ENCODE results near the gene HNRNPUL2. TPM values are rescaled to one million over a fixed set of nuclear protein-coding genes. Genes with fewer than 3 reads are reported as not detected.

HNRNPUL2 gene
- total and polyA plus RNA-seq, 2 donors (not counting 3 experiments of a cell fraction or from before 2014, with no cell fraction given) = 18.3 to 56.2 TPM

DNA sequence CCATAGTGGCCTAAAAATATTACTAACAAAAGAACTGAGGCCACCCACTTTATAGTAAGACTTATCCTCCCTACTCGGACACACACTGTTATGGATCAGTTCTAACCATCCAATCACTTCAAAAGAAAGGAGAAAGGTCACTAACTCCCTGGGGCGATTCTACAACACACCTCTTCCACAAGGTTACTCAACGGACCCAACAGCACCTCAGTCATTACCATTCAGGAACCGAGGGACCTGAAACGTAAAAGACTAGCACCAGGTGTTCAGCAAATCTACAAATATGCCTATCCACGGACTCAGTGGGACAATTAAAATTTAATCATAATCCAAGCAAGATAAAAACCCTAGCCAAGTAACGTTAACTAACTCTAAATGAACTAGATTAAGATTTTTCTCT, 1.6 kb downstream of the HNRNPUL2 start:
- peaks cover 15% of the 10 kb centered on the region for H3K4me1 ChIP-seq (ENCODE audit: control insufficient read depth, extremely low read depth, insufficient read depth, low read length)
- ChIA-PET POLR2A (no interaction called here), CTCF (no interaction called here)
- no peaks in the 10 kb centered on the region for H3K27me3 ChIP-seq (ENCODE audit: control insufficient read depth in 2 of 2, insufficient read depth in 2 of 2, low read length in 2 of 2)
- H2AFZ ChIP-seq (ENCODE audit: low read depth, low read length) = no peak overlapping the region
- TSS peak; percentile 8 for BruUV-seq (replicated peaks)
- H3K9ac ChIP-seq (replicated peaks; ENCODE audit: extremely low read depth, insufficient read depth, low read length) = peak overlapping the region; percentile 59
- H3K27ac ChIP-seq (ENCODE audit: insufficient read depth, low read depth, low read length) = peak overlapping the region; percentile 1
- intact Hi-C loops (cut with micrococcal nuclease) (loop anchor here (2.0 to 5.0 kb wide), 2 partner anchors 67 to 157 kb away; partner anchors contain the start of genes SLC3A2 and TMEM223), dilution Hi-C loops (cut with MboI; ENCODE audit: extremely low pct_ligation_motif_present, low sequenced_read_pairs) (no loop called here)
- peaks cover 74% of the 10 kb centered on the region for H3K79me2 ChIP-seq (ENCODE audit: control insufficient read depth, insufficient read depth, low read length)
- DNase-seq (ENCODE audit: low read depth, low spot score) (peak; percentile 22), FAIRE-seq (no peak)
- no peaks in the 10 kb centered on the region for H3K9me3 ChIP-seq (replicated peaks; ENCODE audit: control insufficient read depth, insufficient read depth, low read length)
- TF ChIP-seq GATA2 (IDR thresholded peaks at IDR 0.05; ENCODE audit: insufficient read depth, insufficient read length, low read depth, low read length) = no peak
- peak overlapping the region; percentile 53 to 99 (median 94) for H3K4me3 ChIP-seq (replicated peaks in 1 of 3; ENCODE audit: insufficient read depth in 1 of 3, low read depth in 1 of 3, low read length in 3 of 3)
- peaks cover 16 to 27% of the 10 kb centered on the region in 2 experiments for H3K36me3 ChIP-seq (ENCODE audit: control insufficient read depth in 2 of 2, extremely low read depth in 1 of 2, insufficient read depth in 2 of 2, low read length in 2 of 2)
- H3K4me2 ChIP-seq (ENCODE audit: insufficient read depth, low read length) = peak overlapping the region; percentile 90
- H4K20me1 ChIP-seq (replicated peaks; ENCODE audit: control insufficient read depth, extremely low read depth, insufficient read depth, low read length) = no peaks in the 10 kb centered on the region
- H3K9me1 ChIP-seq (replicated peaks; ENCODE audit: control insufficient read depth, extremely low read depth, insufficient read depth, low read length) = no peaks in the 10 kb centered on the region

DNA sequence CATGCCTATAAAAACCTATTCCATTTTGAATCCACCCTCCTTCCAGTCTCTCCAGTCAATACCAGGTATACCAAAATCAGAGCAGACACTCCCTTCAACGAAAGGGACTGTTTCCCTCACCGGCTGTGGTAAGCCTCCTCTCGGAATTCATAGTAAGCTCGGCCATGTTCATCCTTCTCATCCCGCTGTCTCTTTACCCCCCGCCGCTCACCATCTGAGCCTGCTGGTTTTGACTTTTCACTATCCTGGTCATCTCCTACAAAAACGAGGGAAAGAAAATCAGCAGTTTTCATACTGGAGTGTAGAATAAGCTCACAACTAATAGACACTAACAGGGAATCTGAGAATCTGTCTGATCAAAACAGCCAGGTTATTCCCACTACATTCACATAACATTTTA, 3.1 kb downstream of the HNRNPUL2 start:
- TF ChIP-seq POLR2A (IDR thresholded peaks at IDR 0.05; ENCODE audit: low read depth, low read length) = no peak
- no peak for TF ChIP-seq GATA2 (IDR thresholded peaks at IDR 0.05; ENCODE audit: insufficient read depth, insufficient read length, low read depth, low read length)
- TF ChIP-seq POLR2AphosphoS5 (IDR thresholded peaks at IDR 0.05; ENCODE audit: insufficient read depth, low read depth, low read length) = no peak
- no peak for TF ChIP-seq JUN (IDR thresholded peaks at IDR 0.05; ENCODE audit: borderline replicate concordance, insufficient read depth, insufficient read length, low read depth)
- TF ChIP-seq, protein P1, sequence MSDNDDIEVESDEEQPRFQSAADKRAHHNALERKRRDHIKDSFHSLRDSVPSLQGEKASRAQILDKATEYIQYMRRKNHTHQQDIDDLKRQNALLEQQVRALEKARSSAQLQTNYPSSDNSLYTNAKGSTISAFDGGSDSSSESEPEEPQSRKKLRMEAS (IDR thresholded peaks at IDR 0.05; ENCODE audit: insufficient read depth, insufficient read length) = no peak
- no peak for TF ChIP-seq FOS (IDR thresholded peaks at IDR 0.05; ENCODE audit: borderline replicate concordance, insufficient read depth, low read length)
- no peak for TF ChIP-seq EZH2 (IDR thresholded peaks at IDR 0.05; ENCODE audit: borderline replicate concordance, low read depth, low read length, severe bottlenecking)
- TF ChIP-seq MYC (IDR thresholded peaks at IDR 0.05; ENCODE audit: low read depth, low read length) = no peak
- TF ChIP-seq, protein P2, sequence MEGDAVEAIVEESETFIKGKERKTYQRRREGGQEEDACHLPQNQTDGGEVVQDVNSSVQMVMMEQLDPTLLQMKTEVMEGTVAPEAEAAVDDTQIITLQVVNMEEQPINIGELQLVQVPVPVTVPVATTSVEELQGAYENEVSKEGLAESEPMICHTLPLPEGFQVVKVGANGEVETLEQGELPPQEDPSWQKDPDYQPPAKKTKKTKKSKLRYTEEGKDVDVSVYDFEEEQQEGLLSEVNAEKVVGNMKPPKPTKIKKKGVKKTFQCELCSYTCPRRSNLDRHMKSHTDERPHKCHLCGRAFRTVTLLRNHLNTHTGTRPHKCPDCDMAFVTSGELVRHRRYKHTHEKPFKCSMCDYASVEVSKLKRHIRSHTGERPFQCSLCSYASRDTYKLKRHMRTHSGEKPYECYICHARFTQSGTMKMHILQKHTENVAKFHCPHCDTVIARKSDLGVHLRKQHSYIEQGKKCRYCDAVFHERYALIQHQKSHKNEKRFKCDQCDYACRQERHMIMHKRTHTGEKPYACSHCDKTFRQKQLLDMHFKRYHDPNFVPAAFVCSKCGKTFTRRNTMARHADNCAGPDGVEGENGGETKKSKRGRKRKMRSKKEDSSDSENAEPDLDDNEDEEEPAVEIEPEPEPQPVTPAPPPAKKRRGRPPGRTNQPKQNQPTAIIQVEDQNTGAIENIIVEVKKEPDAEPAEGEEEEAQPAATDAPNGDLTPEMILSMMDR (IDR thresholded peaks at IDR 0.05; ENCODE audit: extremely low read depth in 1 of 2, insufficient read depth in 1 of 2, low read depth in 1 of 2, low read length in 2 of 2) = no peak
- Histone ChIP-seq H3K4me1 (ENCODE audit: control insufficient read depth, extremely low read depth, insufficient read depth, low read length) (peaks cover 11% of the 10 kb centered on the region), H2AFZ (ENCODE audit: low read depth, low read length) (no peak overlapping the region), H3K9me3 (replicated peaks; ENCODE audit: control insufficient read depth, insufficient read depth, low read length) (no peaks in the 10 kb centered on the region), H3K27me3 (ENCODE audit: control insufficient read depth in 2 of 2, insufficient read depth in 2 of 2, low read length in 2 of 2) (no peaks in the 10 kb centered on the region), H3K9me1 (replicated peaks; ENCODE audit: control insufficient read depth, extremely low read depth, insufficient read depth, low read length) (no peaks in the 10 kb centered on the region), H3K79me2 (ENCODE audit: control insufficient read depth, insufficient read depth, low read length) (peaks cover 72% of the 10 kb centered on the region), H3K9ac (replicated peaks; ENCODE audit: extremely low read depth, insufficient read depth, low read length) (peak overlapping the region; percentile 59), H3K36me3 (ENCODE audit: control insufficient read depth in 2 of 2, extremely low read depth in 1 of 2, insufficient read depth in 2 of 2, low read length in 2 of 2) (peaks cover 28 to 37% of the 10 kb centered on the region in 2 experiments), H3K4me2 (ENCODE audit: insufficient read depth, low read length) (peak overlapping the region; percentile 90), H4K20me1 (replicated peaks; ENCODE audit: control insufficient read depth, extremely low read depth, insufficient read depth, low read length) (no peaks in the 10 kb centered on the region), H3K4me3 (replicated peaks in 1 of 3; ENCODE audit: insufficient read depth in 1 of 3, low read depth in 1 of 3, low read length in 3 of 3) (peak overlapping the region in 1 of 3 experiments; percentile 94), H3K27ac (ENCODE audit: insufficient read depth, low read depth, low read length) (no peak overlapping the region)
- BruUV-seq (replicated peaks) = no TSS peak
- intact Hi-C loops (cut with micrococcal nuclease) = no loop called here
- FAIRE-seq = no peak
- ChIA-PET POLR2A (no interaction called here), CTCF (interaction anchor here (1.0 to 1.5 kb wide), 2 partner anchors 11 to 31 kb away, joined by 3 to 4 read pairs; no protein-coding TSS in a partner anchor)
- DNase-seq (ENCODE audit: low read depth, low spot score) = no peak
- dilution Hi-C loops (cut with MboI; ENCODE audit: extremely low pct_ligation_motif_present, low sequenced_read_pairs) = no loop called here
